Measurements from ENCODE around the gene CDK15.
"Not testable (repeated sequence)": the region's sequence is repeated elsewhere in the genome, so short reads cannot be mapped to it uniquely, and the experiment has no call there.

Gene CDK15

GRCh38 chr2:201790989-201791388 is 15.3 kb upstream of the CDK15 start:
- DNase-seq: no peak

DNA sequence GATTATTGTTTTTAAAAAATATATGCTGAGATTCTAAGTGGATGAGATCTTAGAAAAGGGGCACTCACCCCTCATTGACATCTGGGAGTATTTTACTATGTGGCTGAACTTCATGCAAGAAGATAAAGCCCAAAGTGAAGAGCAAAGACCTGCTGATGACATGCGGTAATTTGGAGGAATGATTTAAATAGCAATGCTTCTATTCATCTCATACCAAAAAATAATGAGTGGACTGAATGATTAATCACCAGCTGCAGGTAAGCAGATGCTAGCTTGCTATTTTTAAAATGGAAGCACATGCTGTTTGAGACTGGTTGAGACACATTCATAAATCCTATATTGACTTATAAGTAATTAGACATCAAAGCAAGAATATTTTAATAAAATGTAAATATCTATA is 12.7 kb upstream of the CDK15 start:
- peak; percentile 83 for DNase-seq

- DNase-seq: peak; percentile 71
These were observed 12.0 kb upstream of the CDK15 start for GRCh38 chr2:201794294-201794693.

DNA sequence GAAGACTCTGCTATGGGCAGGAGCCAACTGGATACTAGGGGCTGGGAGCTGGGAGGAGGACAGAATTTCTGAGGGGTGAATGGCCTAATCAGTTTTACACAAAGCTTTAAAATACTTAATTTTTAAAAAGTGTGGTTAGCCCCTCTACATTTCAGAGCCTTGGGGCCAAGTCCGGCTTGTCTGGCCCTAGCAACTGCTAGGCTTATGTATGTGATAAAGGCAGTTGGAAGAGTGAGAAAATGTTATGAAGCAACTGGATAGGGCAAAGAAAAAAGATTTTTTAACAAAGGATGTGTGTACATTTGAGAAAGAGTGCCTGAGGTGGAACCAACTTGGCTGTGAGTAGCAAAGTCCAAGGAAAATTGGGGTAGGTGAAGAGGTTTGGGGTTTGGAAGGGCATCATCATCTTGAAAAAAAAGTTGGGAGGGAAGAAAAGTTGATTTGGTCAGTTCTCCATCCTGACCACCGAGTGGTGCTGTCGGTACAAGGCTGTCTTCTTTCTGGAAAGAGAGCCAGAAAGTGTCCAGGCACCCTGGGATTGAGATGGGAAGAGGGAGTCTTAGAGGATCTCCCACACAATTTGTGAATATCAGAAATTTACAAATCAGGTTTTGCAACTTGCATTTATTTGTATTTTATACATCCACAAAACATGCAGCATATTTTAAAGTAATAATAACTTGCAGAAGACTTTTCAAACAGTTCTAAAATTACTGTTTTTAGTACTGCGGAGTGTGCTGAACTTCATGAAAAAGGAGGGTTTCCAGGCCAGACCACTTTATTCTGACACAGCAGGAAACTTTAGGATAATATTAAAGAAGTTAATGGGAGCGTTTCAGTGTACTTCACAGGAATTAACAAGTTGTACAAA is 10.5 kb upstream of the CDK15 start:
- peak; percentile 75 for DNase-seq

DNA sequence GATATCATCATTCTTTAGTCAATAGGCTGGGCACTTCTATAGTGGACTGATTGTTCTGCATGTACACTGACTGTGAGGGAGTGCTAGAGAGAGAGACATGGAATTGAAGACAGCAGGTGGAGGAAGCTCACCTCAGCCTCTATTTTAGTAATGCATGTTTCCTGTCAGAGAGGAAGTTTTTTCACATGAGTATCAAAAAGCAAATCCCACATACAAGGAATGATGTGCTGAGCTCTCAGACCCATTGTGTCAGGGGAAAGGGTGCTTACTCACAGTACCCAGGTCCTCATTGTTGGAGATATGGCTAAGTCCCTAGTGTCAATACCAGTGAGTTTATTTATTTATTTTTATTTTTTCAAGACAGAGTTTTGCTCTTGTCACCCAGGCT is 9.9 kb upstream of the CDK15 start:
- peak; percentile 15 for DNase-seq

DNA sequence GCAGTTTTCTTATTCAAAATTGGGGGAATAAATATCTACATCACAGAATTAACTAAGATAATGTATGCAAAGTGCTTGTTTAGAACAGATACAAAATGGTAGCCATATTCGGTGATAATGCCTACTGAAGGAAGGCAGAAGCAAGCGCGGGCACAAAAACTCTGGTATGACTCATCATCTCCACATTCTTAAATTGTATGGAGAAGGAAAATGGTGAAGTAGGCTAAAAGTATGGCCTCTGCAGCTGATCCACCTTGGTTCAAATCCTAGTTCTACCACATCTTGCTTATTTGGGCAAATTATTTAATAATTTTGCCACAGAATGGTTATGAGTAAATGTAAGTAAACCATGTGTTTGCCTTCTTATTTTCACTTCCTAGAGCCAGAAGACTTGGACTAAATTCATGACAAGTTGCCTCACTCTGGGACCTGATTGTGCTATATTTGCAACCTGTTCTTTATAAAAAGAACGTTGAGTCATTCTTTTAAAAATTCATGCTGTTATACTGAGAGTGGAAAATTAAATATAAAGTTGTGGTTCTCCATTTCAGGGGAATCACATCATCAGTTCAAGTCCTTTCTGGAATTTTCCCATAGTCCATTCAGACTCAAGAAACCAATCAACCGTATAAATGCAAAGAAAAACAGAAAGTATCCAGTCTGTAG is 9.0 kb upstream of the CDK15 start:
- DNase-seq: peak; percentile 86

- peak; percentile 96 for DNase-seq
These were observed 8.0 kb upstream of the CDK15 start for GRCh38 chr2:201798252-201798913.

DNA sequence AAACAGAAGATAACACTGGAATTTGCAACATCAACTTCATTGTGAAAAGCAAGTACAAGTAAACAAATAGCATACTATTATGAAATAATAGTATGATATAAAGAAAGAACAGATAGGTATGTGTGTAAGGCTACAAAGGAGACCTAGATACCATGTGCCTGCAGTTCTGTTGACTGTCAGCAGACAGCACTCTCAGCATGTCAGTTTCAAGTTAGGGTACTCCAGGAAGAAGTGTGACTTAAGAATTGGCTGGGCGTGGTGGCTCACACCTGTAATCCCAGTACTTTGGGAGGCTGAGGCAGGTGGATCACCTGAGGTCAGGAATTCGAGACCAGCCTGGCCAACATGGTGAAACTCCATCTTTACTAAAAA is 7.4 kb upstream of the CDK15 start:
- peak; percentile 70 for DNase-seq

- peak; percentile 85 for DNase-seq
These were observed 1.2 kb downstream of the CDK15 start for GRCh38 chr2:201807452-201807999.

DNA sequence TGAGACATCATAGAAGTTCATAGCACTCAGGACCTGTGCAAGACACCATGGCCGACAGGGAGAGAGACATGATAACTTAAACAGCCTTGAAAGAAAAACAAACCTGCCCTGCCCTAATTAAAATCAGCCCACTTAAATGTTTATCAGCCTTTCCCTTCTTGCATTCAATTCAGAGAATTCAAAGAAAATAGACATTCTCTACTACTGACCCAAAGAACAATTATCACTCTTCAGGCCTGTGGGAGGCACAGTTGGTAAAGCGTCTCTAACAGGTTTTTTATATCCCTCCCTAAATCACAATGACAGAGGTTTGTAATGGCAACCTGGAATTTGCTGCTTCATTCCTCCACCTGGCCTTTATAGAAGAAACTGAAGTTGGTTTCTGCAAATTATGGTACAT is 1.7 kb downstream of the CDK15 start:
- no peak for DNase-seq

GRCh38 chr2:201809633-201810032 is 3.3 kb downstream of the CDK15 start:
- no peak for DNase-seq

DNA sequence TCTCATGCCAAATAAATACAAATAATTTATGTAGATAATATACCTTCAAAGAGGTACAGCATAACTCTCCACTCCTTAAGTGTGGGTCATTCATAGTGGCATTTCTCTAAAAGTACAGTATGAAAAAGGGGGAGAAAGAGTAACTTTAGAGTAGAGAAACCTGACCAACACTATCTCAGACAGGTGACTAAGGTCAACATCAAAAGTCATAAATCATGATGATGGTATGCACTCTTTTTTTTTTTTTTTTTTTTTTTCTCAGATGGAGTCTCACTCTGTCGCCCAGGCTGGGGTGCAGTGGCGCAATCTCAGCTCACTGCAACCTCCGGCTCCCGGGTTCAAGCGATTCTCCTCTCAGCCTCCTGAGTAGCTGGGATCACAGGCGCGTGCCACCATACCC is 4.3 kb downstream of the CDK15 start:
- not testable (repeated sequence) for DNase-seq

DNA sequence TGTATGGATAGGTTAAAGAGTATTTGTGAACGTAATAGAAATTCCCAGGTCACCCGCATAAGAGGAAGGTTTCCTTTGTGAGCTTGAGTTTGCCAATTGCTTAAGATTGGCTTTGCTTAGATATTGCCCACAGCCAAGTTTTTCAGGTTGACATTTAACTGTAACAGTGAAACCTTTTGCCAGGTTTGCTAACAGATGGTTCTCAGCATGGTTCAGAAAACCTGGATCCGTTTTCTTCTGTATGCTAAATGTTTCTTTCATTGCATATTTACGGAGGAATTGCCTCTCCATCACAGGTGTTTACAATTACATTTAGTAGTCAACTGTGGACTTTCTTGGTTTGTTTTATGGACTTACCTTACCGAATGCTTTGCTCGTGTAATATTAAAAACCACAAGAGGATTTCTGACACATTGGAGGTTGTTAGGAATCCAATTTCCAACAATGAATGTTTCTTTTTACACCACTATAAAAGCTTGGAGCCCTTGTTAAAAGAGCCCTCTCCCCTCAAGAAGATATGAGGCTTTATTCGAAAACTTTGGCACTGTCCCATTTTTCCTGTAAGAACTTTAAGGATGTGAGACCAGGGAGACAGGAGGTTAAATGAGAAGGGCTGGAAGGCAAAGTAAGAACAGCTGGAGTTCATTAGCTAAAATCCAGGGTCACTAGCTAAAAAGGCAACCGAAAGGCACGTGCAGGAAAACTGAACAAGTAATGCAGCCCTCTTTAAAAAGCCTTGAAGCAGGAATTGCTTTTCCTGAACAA is 7.8 kb downstream of the CDK15 start:
- peak; percentile 64 for DNase-seq

GRCh38 chr2:201816657-201817575 is 10.6 kb downstream of the CDK15 start:
- DNase-seq: peak; percentile 54

GRCh38 chr2:201820383-201821007 is 14.2 kb downstream of the CDK15 start:
- no peak for DNase-seq

- DNase-seq: no peak
These were observed 14.7 kb downstream of the CDK15 start for GRCh38 chr2:201821080-201821479.

DNA sequence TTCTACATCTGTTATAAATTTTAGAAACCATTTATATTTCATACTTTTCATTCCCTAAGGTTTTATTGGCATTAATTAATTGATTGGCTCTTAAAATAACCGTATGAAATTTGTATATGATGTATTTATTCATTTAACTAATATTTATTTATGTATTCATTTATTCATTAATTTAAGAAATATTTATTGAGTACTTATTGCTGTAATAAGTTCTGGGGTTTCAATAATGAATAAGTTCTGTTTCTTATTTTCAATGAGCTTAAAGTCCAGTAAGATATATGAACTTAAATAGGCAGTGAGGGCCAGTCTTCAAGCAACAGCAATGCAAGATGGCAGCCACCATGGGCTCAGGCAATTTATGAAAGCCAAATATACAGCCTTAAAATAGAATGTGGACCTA is 17.9 kb downstream of the CDK15 start:
- no peak for DNase-seq

DNA sequence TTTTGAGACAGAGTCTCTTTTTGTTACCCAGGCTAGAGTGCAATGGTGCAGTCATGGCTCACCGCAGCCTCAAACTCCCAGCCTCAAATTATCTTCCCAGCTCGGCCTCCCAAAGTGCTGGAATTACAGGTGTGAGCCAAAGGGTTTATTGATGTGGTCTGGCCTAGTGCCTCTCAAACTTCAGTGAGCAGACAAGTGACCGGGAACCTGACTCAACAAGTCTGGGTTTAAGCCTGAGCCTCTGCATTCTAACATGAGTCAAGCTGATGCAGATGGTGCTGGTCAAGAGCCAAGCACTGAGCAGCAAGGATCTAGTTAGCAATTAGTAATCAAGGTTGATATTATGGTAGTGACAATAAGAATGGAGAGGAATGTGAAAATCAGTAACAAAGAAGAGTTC is 21.3 kb downstream of the CDK15 start:
- DNase-seq: no peak

GRCh38 chr2:201828220-201828619 is 21.9 kb downstream of the CDK15 start:
- no peak for DNase-seq

- DNase-seq: no peak
These were observed 24.3 kb downstream of the CDK15 start for GRCh38 chr2:201830666-201831065.

DNA sequence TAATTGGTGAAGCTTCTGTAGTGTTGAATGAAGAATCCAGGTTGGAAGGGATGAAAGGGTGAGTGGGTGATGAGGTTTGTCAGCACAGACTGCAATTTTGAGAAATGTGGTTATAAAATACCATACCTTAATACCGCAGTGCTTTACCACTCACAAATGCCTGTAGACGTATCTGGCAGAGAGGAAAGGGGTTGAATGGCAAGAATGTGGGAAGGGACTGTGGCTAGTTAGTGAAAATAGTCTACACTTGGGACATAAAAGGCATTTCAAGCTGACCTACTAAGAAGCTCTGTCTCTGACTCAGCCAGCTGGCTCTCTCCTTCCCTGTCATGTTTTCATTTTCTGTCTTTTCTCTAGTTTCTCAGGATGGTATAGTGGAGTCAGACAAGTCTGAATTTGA is 25.1 kb downstream of the CDK15 start:
- peak; percentile 97 for DNase-seq
